ENCODE data around the gene CNTF.
A peak's percentile ranks its signal among the peaks of the same experiment; 100 is the strongest.

Gene CNTF

DNA sequence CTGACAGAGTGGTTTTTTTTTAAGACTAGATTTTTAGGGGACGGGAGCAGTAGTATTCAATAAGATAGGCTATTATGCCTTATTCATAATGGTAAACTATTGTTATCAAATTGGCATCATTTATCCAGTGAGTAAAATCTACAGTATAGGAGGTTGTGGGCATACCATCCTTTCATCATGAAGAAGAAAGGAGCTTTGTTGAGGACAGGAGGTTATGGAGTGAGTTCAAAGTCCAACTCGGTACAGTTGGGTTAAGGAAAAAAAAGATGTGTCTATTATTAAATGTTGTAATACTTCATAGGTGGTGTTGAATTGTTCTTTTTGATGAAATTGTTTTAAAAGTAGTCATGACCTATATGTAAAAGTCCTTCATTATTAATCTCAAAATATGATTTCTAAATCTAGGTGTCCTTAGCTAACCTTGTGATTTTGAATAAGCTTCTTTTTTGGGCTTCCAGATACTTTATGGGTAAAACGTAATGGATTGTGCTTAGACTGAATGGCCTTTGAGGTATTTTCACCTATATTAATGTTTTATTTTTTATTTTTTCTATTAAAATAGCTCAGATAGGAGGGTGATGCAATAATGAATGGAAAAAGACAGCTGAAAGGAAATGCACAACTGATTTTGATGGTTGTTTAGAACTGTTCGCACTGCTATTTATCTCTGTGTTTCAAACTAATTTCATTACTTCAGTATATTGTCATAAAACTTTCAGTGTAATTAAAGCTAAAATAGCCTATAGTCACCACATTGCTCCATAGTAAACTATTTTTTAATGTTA is 15.3 kb upstream of the CNTF start:
- DNase-seq (ENCODE audit: low spot score) = no peak

DNA sequence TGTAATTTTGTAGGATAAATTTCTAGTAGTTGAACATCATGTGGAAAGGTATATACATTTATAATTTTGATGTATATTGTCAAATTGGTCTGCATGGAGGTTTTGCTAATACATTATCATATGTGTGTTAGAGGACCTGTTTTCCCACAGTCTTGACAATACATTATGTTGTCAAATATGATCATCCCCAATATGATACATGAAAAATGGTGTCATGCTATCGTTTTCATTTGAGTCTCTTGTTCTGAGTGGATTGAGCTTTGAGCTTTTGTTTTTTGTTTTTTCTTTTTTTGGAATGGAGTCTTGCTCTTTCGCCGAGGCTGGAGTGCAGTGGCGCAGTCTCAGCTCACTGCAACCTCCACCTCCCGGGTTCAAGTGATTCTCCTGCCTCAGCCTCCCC is 14.1 kb upstream of the CNTF start:
- DNase-seq (ENCODE audit: low spot score) = no peak

DNA sequence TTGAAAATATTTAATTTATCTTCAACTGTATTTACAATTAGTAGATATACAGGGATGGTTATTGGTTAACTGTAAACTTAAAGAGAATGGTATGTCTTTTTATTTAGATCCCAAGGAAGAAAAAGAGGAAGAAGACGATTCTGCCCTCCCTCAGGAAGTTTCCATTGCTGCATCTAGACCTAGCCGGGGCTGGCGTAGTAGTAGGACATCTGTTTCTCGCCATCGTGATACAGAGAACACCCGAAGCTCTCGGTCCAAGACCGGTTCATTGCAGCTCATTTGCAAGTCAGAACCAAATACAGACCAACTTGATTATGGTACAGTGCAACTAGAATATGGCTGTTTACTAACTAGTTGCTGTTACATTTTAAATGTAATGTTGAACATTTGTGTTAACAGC is 12.7 kb upstream of the CNTF start:
- DNase-seq (ENCODE audit: low spot score) = no peak

DNA sequence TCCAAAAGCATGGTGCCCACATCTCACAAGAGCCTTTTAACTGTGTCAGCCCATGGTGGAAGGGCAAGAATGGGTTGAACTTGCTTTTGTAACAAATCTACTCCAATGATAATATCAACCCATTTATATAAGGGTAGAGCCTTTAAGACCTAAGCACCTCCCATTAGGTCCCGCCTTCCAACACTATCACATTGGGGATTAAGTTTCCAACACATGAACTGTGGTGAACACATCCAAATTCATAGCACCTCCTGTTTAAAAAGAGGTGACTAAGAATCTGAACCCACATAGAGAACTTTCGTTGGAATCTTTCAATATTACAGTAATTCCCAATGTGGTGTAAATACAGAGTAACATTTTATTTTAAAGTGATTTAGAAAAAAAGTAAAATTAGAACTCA is 9.2 kb upstream of the CNTF start:
- DNase-seq (ENCODE audit: low spot score) = peak; percentile 4

DNA sequence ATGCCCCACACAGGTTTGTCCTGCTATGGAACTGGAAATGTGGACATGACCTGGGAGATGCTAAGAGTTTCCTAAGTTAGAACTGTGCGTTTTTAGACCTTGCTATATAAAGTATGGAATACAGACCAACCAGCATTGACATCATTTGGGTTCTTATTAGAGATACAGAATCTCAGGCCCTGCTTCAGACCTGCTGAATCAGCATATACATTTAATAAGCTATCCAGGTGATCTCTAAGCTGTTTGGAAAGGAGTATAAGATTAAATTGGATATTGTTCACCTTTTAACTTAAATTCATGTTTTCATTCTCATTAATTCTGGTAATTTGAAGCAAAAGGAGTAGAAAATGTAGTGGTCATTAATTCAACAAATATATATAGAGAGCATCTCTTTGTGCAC is 6.9 kb upstream of the CNTF start:
- DNase-seq (ENCODE audit: low spot score) = no peak

DNA sequence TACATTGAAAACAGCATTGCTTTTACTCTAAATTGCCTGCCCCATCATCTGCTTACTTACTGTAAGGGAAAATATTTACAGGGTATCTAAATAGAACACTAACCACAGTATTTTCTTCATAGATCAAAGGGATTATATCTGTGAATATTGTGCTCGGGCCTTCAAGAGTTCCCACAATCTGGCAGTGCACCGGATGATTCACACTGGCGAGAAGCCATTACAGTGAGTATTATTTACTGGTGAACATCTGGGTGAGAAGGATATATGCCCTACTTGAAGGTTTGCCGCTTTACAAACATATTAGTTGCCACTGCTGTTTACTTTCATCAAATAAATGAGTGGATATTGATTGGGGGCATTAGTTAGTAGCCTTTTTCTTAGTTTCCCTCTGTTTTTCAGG is 5.9 kb upstream of the CNTF start:
- no peak for DNase-seq (ENCODE audit: low spot score)

DNA sequence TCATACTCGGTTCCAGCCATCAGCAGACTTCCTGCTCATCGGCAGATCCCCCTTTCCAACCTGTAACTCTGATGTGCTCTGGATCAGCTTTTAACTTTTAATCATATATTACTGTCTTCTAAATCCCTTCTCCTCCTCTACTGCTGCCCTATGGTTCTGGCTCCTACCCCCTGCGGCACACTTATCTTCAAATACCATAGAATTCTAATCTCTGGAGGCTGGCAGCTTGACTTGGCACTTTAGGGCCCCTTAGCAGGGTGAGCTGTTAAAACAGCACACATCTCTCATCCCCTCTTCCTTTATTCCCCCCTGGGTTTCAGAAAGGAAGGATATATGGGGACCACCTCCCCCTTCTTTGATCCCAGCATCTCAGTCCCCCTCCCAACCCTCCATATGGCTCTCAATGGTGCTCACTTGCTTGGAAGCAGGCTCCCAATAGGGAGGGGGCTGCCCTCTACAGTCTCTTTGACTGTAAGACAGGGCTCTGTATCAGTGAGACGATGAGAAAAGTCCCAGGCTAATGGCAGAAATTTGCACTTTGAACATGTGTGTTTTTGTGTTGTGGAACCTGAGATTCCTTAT is 4.4 kb upstream of the CNTF start:
- DNase-seq (ENCODE audit: low spot score) = no peak

DNA sequence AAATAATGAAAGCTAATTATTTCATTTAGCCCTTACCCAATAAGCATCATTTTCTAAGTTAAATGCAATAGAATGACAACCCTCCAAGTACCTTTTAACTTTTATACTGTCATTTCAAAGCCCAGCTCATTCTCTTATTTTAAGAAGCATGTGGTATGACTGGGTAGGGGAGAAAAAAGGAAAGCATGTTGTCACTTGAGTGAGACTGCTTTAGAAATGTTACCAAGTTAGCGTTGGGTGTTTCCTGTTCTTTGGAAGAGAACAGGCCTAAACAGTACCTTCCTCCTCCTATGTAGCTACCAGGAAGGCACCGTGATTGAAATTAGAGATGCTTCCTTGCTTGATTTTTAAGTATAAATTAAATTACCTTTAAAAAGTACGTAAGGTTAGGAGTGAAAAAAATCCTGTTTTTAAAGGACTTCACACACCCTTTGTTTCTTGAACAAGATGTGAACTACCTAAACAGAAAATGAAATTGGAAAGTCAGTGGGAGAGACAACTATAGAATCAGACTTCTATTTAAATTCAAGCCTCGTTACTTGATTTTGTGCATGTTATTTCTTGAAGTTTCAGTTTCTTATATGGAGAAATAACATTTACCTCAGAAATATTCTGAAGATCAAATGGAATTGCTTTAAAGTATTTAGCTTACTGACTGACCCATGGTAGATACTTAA is 741 bp upstream of the CNTF start:
- DNase-seq (ENCODE audit: low spot score) = no peak

DNA sequence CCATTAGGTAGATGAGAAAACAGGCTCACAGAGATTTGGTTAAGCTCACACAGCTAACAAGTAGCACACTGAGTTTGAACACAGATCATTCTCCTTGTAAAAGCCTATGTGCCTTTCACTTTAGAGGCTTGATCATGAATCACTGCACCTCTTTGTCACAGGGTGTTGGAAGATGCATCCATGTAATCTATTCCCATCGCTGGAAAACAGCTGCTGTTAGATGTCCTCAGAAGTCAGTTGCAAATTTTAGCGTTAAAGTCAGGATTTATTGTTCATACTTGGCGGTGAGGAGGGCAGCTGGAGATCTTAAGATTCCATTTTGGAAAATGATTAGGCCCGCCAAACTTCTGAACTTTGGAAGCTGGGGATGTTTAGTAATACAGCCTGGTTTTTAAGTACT is 2.6 kb downstream of the CNTF start:
- DNase-seq (ENCODE audit: low spot score) = no peak

DNA sequence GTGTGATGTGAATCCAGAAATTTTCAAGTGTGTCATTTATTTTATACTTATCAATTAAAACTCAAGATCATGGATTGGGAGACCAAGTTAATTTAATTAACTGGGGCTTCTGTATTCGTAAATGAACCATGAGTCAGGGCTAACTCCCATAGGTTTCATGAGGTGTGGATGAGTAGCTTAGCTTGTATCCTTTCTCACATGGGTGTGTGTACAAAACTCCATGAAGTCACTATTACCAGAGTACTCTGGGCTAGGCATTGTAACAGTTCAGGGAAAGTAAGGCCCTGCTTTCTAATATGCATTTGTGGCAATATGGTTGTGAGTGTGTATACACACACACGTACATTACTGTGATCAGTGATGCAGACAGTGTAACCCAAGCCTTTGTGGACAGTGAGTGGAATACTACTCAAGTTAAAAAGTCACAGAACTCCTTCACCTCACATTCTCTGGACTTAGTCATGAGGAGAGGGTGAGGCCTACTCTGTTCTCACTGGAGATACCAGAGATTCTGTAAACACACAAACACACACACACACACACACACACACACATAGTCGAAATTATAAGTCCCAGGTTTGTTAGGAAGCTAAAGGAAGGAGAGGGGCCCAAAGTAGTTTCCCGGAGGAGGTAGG is 3.5 kb downstream of the CNTF start:
- no peak for DNase-seq (ENCODE audit: low spot score)

DNA sequence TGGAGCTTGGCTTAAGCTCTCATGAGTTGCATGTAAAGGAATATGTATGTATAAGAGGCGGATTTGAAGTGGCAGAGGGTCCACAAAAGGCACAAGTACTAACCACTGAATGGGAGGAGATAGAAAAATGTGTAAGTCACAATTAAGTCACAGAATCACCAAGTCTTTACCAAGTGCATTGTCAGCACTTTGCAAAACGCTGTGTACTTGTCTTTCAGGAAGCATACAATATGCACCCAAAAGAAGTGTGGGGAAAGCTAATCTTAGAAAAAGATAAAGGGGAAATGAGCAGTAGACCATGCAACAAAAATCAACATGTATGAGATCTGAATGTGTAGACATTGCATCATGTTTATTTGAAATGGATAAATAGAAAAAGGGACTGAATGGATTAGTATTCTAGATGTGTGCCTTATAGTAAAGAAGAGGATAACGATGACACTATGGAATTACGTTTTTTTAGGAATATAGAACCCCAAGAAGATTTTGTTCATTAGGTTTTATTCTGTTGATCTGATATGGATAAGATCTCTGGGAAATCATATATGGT is 4.5 kb downstream of the CNTF start:
- DNase-seq (ENCODE audit: low spot score) = no peak

DNA sequence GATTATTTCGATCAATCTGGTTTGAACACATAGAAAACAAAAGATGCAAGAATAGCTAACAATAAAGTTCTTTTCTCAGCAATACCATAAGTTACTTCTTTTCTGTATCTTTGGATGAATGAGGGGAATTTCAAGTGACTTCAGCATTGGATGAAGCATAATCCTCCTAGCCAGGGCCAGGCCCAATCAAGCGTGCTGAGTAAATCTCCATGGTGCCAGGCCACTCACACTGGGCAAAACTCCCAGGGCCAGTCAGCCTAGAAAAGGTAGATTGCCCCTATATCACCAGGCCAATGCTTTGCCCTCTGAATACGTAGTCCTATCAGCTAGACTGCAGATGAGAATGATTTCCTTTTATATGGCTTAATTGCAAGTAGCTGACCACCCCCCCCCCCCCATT is 6.0 kb downstream of the CNTF start:
- no peak for DNase-seq (ENCODE audit: low spot score)

DNA sequence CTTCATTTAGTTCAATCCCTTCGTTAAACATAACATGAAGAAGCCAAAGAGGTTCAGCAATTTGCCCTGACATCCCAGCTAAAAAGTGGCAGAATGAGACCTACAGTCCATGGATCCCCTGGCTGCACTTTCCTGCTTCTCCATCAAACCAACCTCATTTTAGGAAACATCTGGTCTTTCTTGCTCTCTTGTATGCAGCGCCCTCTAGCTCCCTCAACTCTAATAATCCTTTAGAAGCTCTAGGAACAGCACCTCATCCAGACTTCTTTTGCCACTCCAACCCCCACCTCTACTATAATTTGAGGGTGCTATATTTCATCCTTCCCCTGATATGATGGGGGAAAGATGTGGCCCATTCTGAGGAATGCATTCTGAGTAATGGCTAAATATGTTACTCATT is 7.4 kb downstream of the CNTF start:
- peak; percentile 8 for DNase-seq (ENCODE audit: low spot score)

DNA sequence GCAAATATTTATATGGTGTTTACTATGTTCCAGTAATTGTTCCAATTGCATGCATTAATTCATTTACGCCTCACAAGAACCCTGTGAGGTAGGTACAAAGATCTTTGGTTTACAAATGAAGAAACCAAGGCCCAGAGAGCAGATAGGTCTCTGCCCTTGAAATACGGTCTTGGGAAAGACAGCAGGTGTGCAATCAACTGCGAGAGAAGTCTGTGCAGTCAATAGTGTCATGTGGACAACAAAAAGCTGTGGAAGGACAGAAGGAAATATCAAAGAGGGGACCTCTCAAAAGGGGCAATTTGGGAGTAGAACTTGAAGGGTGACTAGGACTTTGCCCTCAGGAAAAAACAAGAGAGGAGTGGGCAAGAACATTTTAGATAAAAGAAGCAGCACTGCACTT is 8.9 kb downstream of the CNTF start:
- DNase-seq (ENCODE audit: low spot score) = no peak

DNA sequence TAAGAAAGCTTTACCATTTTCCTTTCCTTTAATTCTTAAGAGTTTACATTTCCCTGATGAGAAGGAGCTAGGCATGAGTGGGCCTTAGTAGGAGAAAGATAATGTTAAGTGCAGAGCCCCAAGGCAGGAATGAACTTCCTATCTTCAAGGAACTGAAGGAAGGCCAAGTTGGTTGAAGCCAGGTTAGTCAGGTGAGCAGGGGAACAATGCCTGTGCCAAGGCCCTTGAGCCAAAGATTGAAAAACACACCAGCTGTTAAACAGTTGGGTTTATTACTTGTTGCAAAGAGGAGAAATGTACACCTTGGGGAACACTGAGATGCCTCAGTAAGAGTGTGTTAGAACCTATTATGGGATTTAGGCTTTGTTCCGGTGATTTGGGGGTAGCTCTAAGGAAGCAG is 10.0 kb downstream of the CNTF start:
- no peak for DNase-seq (ENCODE audit: low spot score)

DNA sequence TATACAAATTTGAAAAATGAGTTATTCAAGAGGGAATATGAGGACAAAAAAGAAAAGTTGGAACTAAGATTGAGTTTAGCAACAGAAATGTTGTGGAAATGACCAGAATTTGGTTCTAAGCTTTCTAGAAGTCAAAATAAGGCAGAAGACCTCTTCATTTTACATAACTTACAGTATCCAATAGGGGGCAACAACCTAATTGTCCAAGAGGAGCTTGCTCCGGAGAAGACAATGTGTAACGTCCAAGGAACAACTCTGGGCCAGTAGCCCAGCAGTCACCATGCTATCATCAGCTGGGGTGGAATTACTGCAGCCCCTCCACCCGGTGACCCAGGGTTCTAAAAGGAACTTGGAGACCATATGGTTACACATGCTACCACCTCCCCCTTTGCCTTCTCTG is 14.1 kb downstream of the CNTF start:
- no peak for DNase-seq (ENCODE audit: low spot score)

DNA sequence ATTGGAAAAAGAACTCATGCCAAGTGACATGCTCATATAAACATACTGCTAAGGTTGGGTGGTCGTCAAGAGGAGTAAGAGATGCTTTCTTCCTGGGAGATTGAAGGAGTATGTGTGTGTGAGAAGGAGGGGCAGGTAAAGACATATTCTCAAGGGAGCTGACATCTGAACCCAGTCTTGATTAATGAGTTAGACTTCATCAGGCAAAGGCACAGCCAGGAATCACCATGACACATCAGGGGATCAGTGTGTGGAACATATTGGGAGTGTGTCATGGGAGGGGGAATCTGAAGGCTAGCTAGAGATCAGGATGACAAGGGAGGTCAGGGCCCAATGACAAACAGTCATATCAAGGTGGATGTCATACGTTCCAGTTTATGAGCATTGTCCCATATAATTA is 14.9 kb downstream of the CNTF start:
- no peak for DNase-seq (ENCODE audit: low spot score)

DNA sequence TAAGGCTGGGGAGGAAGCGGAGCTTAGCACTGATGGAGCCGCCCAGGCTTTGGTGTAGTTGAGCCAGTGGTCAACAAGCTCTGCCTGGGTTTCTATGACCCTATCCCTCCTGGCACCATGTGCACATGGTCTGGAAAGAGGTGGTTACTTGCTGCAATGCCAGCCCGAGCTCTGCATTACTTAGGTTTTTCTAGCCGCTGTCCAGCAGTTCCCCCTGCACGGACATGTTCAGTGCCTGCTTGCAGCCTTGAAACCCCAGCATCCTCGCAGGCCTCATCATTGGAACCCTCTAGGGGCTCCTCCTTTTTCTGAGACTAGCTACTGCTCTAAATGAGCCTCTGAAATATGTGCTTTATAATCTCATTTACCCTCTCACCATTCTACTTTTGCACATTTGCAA is 16.6 kb downstream of the CNTF start:
- DNase-seq (ENCODE audit: low spot score) = no peak

DNA sequence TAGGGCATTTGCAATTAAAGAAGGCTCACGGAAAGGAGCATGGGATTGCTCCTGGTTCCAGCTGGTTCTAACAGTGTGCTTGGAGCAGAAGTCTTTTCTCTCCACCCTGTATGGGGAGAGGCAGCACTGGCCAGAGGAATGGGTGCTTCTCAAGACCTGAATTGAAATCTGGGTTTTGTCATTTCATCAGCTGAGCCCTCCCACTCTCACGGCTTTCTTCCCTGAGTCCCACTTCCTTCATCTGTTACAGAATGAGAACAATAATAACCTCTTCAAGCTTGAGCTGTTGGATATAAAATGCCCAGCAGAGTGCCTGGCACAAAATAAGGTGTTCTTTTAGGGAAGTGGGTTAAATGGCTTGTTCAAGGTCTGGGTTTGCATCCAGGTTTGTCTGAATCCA is 17.2 kb downstream of the CNTF start:
- no peak for DNase-seq (ENCODE audit: low spot score)

DNA sequence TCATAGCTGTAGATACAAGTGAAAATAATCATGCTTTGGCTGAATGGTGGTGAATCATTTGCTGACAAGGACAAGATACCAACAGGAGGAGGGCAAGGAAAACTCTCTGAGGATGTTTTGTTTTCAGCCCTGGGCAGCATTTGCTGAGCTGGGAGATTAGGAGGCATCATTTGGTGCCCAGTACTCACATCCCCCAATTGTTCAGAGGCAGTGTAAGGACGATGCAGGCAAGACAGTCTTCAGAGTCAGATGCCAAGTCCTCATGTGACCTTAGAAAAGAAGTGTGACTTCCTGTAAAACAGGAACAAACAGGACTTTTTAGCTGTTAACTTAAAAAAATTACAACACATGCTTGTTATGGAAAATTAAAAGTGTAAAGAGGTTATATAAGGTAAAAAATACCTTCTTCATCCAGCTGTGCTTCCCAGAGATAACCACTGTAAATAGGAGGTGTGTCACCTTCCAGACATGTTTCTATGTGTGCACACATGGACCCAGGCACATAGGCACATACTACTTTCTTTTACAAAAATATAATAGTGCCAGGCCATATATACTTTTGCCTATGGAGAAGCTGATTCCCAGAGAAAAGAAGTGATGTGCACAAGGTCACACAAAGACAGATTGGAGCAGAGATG is 18.0 kb downstream of the CNTF start:
- no peak for DNase-seq (ENCODE audit: low spot score)

DNA sequence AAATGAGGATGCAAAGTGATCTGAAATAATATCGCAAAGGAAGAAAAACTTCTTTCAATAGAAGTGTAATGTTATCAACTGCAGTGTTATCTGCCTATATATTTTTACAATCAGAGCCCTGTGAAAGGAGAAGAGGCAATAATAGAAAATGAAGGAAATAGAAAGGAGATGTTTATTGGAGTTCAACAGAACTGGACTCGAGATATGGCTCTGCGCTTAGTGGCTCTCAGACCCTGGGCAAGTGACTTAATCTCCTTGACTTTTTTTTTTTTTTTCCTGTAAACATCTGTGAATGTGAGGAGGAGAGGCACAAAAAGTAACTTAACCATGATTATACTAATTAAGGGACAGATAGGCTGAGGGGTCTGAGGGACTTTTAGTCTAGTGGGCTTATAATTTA is 18.9 kb downstream of the CNTF start:
- no peak for DNase-seq (ENCODE audit: low spot score)

DNA sequence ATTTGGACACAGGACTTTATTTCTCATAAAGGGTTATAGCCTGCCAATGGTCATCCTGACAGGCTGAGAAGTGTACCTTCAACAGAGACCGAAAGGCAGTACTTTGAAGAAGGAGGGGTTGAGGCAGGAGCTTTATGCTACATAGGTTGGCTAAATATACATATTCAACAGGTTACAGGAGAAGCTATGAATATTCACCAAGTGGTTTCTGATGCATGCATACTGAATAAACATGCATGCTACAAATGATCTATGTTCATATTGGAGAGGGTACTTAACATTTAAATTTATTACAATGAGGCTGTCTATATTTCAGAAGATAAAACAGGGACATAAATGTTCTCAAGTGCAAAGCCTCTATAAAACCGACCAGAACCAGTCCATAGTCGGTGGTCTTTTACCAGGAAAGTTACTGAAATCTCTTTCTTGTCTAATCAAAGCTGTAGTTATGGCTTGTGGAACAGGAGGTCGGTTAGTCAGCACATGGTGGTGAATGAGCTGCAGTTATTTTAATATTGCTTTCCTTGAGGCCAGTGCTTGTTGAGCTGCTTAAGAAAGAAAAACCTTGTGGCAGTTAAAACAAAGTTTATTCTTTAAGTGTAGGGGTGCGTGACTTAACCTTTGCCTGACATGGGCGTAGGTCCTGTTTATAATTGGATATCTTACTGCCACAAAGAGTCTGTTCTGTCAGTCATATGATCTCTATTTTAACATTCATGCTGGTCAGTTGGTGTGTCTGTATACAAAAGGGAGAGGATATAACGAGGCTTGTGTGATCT is 19.5 kb downstream of the CNTF start:
- no peak for DNase-seq (ENCODE audit: low spot score)
